Activated naive CD4-positive, alpha-beta T cell treated with Interleukin-2 at 50 U/mL for 16 hours (primary cell): ENCODE measurements around the gene IL27RA.
"Not testable (repeated sequence)": the region's sequence is repeated elsewhere in the genome, so short reads cannot be mapped to it uniquely, and the experiment has no call there.

ENCODE experiments used
- DNase-seq: peaks from one replicate; pipeline ENCODE4 v3.0.0-alpha.2; 2020

Gene IL27RA

DNA sequence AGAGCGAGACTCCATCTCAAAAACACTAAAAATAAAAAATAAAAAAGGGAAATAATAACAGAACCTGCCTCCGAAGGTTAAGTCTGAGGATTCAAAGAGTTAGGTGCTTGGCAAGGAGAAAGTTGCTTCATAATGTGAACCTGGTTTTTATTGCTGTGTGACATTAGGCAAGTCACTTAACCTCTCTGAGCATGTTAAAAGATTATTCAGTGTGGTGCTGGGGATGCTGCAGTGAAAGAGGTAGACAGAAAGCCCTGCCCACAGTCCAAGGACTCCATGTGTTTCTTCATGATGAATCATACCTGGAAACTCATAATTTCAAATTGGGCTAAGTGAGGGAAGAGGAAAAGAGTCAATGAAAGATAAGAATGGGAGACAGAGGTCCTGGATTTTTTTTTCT lies 2.4 kb downstream of the IL27RA start:
- DNase-seq = no peak

DNA sequence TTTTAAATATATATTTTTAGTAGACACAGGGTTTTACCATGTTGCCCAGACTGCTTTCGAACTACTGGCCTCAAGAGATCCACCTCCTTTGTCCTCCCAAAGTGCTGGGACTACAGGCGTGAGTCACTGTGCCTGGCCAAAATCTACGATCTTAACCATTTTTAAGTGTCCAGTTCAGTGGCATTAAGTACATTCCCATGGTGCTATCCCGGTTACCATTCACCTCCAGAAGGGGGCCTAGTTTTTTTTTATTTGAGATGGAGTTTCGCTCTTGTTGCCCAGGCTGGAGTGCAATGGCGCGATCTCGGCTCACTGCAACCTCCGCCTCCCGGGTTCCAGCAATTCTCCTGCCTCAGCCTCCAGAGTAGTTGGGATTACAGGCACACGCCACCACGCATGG lies 3.6 kb downstream of the IL27RA start:
- not testable (repeated sequence) for DNase-seq

DNA sequence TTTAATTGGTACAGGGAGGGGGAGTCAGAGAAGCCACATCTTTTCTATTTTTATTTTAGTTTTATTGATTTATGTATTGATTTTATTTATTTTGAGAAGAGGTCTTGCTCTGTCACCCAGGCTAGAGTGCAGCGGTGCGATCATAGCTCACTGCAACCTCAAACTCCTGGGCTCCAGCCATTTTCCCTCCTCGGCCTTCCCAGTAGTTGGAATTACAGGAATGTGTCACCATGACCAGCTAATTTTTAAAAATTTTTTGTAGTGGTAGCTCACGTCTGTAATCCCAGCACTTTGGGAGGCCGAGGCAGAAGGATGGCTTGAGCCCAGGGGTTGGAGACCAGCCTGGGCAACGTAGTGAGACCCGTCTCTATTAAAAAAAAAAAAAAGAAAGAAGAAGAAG lies 4.1 kb downstream of the IL27RA start:
- DNase-seq = no peak

DNA sequence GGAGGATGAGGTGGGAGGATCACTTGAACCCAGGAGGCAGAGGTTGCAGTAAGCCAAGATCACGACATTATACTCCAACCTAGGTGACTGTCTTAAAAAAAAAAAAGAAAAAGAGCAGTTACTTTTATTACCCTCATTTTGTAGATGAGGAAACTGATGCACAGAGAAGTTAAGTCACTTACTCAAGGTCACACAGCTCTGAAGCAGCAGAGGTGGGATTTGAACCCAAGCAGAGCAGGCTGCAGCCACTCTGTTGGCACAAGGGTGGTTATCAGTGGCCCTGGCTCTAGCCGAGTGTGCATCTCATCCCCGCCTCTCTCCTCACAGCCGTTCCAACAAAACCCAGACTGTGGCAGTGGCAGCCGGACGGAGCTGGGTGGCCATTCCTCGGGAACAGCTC lies 7.6 kb downstream of the IL27RA start:
- no peak for DNase-seq

- DNase-seq = peak; percentile 23
Observed at GRCh38 chr19:14042659-14043608, 11.4 kb downstream of the IL27RA start.

DNA sequence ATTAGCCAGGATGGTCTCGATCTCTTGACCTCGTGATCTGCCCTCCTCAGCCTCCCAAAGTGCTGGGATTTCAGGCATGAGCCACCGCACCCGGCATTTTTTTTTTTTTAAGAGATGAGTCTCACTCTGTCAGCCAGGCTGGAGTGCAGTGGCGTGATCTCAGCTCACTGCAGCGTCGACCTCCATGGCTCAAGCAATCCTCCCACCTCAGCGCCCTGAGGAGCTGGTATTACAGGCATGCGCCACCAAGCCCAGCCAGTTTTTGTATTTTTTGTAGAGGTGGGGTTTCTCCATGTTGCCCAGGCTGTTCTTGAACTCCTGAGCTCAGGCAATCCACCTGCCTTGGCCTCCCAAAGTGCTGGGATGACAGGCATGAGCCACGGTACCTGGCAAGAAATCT lies 16.3 kb downstream of the IL27RA start:
- DNase-seq = not testable (repeated sequence)

GRCh38 chr19:14048443-14049153 lies 17.0 kb downstream of the IL27RA start:
- peak; percentile 80 for DNase-seq

- no peak for DNase-seq
Observed at GRCh38 chr19:14050512-14050911, 18.9 kb downstream of the IL27RA start.

- DNase-seq = not testable (repeated sequence)
Observed at GRCh38 chr19:14050961-14051360, 19.4 kb downstream of the IL27RA start.

- DNase-seq = no peak
Observed at GRCh38 chr19:14051980-14052379, 20.4 kb downstream of the IL27RA start.

DNA sequence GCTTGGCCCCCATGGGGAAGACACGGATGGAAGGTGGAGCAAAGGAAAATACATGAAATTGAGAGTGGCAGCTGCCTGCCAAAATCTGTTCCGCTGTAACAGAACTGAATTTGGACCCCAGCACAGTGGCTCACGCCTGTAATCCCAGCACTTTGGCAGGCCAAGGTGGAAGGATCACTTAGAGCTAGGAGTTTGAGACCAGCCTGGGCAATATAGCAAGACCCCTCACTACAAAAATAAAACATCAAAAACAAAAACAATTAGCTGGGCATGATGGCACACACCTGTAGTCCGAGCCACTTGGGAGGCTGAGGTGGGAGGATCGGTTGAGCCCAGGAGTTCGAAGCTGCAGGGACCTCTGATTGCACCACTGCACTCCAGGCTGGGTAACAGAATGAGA lies 20.9 kb downstream of the IL27RA start:
- no peak for DNase-seq

DNA sequence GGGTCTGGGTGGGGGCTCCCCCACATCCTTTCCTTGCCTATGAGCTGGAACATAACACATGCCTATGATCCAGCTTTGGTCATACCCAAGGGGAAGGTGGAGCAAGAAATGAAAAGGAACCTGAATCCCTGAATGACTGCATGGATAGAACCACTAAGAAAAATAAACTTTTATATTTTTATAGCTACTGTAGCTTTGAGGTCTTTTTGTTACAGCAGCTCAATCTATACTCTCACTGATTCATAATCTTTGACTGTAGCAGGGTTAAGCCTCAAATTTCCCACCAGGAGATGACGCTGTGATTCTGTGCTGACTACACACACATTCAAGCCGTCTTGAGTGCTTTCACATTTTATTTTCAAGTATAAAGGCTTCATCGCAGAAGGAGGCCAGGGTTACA lies 21.5 kb downstream of the IL27RA start:
- DNase-seq = no peak

DNA sequence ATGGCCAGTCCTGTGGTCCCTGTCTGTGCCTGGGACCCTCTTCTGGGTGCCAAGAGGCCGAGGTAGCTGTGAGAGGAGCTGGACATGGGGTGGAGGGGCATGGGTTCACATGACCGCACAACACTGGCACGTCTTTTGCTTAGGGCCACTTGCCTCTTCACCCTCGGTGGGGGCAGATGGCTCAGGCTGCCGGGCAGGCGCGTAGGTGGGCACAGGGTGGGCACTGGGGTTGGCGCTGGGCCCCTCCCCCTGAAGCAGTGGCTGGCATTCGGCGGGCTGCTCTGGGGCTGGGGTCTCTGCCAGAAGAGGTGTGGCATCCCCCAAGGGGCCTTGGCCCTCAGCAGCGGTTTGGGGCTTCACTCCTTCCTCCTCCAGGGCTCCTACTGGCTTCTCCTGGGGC lies 21.9 kb downstream of the IL27RA start:
- no peak for DNase-seq

DNA sequence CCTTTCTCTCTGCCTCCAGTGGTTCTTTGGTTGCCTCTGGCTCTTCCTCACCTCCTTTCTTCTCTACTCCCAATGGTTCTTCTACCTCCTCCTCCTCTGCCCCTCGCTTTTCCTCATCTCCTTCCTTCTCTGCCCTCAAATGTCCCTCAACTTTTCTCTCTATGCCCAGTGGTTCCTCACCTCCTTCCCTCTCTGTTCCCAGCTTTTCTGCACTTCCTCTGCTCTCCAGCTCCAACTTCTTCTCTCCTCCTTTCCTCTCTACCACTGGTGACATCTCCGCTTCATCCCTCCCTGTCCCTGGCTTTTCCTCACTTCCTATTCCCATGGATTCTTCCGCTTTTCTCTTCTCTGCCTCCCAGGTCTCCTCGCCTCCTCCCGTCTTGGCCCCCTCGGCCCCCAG lies 22.5 kb downstream of the IL27RA start:
- no peak for DNase-seq

GRCh38 chr19:14054721-14055120 lies 23.2 kb downstream of the IL27RA start:
- DNase-seq = no peak

GRCh38 chr19:14055396-14055795 lies 23.8 kb downstream of the IL27RA start:
- no peak for DNase-seq

DNA sequence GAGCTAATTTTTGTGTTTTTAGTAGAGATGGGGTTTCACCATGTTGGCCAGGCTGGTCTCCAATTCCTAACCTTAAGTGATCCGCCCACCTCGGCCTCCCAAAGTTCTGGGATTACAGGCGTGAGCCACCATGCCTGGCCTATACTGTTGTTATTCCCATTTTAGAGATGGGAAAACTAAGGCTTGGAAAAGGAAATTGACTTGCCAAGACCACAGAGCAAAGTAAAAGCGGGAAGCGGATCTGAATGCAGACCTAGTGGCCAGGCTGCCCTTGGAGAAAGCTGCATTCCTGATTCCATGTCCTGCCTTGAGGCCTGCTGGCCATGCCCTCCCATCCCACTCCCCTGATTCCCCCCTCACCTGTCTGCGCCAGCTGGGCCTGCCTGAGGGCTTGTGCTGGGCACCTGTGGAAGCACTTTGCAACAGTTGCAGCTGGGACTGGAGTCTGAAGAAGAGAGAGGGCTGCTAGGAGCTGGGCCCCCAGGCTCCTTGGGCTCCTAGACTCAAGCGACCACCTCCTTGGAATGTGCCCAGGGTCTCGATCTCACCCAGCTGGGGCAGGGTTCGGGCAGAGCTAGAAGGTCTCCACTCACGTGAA lies 24.6 kb downstream of the IL27RA start:
- no peak for DNase-seq

DNA sequence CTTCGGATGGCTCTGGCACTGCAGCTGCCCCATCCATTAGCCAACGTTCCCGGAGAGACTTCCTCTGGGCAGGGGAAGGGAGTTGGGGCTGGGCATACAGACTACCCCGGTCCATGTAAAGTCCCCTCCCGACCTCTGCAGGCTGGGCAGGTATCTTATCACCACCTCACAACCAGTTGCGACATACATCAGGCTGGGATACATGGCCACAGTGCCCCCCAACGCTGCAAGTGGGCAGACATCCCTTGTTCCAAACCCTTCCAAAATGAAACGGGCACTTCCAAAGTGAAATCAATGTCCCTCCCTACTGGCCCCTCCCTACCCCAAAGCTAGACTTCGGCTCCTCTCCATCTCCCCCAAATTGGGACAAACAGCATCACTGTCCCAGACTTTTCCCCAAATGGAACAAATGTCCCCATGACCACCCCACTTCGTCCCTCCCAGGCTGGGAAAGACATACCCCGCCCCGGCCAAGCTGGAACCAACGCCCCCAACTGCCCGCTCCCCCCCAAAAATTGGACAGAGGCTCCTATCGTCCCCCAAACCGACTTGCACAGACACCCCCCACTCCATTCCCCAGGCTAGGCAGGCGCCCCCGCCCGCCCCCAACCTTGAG lies 25.3 kb downstream of the IL27RA start:
- no peak for DNase-seq

- DNase-seq = no peak
Observed at GRCh38 chr19:14058182-14059092, 26.9 kb downstream of the IL27RA start.

DNA sequence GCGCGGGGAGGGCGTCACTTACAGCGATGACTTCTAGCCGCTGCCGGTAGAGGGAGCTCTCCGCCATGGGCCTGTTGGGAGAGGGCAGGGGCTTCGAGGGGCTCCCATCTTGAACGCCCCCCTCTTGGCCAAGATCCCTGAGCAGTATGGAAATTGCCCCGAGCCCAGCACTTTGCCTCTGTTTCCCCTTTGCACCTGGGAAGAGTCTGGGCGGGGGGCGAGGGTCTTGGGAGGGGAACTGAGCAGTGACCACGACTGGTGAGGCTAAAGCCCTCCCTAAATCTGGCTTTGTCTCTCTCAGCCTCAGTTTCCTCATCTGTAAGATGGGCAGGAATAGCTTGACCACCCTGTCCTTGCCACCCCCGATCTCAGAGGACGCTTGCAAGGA lies 27.5 kb downstream of the IL27RA start:
- peak; percentile 56 for DNase-seq

DNA sequence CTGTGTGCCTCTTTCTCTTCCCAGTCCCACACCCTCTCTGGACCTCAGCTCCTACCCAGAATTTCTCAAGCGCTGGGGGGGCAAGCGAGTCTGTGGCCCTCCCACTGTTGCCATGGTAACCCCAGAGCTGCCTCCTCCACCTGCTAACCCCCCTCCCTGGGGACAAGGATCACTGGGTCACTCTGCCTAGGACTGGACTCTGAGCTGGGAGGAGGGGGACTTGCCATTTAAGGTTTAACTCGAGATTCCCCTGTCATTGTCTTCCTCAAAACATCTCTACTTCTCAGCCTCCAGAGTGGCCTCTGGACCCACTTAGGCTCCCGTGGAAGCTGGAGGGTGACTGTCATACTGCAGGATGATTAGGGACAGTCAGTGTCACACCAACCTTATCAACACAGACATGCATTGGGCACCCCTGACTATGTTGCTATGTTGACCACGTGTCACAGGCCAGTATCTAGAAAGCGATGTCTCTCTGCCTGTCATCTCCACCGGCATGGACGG lies 28.1 kb downstream of the IL27RA start:
- no peak for DNase-seq
